ENCODE results near the gene HACE1.

The HACE1 gene

DNA sequence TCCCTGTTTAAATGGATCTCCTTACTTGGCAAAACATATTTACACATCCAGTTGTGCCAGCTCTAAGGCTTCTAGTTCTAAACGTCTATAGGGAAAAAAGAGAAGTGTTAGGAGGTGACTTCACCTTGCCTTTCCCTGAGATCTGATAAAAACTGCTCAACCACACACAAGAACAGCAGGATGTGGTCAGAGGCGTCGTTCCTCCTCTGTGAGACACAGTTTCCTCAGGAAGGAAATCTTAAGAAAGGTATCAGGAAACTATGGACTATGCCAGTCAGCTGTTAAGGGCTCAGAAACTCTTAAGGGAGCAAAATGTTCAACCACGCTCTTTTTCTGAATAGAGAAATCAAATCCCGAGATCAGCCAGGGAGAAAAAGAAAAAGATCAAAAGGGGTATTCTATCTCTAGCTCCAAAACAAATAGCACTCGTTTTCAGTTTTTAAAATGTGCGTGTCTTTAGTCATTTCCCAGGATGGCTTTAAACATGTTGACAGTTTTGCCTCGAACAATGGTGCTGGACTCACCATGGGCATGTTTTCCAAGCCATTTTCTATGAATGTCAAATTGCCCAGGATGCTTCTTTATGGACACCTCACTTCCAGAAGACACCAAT, 154.5 kb downstream of the HACE1 start:
- H3K9me3 Mint-ChIP-seq, result no peaks in the 10 kb centered on the region
- H3K4me1 Mint-ChIP-seq (ENCODE audit: low read depth in 2 of 2), result peaks cover 17 to 18% of the 10 kb centered on the region in 2 donors
- no peaks in the 10 kb centered on the region for H3K27me3 Mint-ChIP-seq
- peak overlapping the region in 1 of 2 donors; percentile 57 for H3K27ac Mint-ChIP-seq
- DNase-seq (peak; percentile 1 to 11 (median 4)), ATAC-seq (replicated peaks) (peak; percentile 97)
- H3K4me3 Mint-ChIP-seq, result peak overlapping the region; percentile 57 to 76
- no peaks in the 10 kb centered on the region for H3K36me3 Mint-ChIP-seq (ENCODE audit: insufficient read depth)

DNA sequence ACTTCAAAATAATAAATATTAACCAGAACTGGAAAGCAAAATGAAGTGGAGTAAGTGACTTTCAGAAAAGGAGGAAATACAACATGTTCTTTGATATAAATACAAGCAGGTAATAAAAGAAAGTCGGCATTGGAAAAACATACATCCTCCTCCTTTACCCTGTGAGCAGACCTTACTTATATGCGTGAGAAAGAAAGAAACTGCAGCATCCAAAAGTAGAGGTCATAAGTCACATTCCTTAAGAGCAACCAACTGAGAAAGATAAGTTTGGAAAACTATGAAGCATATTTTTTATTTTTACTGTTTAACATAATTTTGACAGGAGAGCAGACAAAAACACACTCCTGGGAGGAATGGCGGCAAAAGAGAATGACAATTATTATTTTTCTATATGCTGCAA, 155.5 kb downstream of the HACE1 start:
- DNase-seq, result no peak
- H3K4me3 Mint-ChIP-seq, result peak overlapping the region; percentile 12 to 76
- H3K27me3 Mint-ChIP-seq, result no peaks in the 10 kb centered on the region
- H3K9me3 Mint-ChIP-seq, result no peaks in the 10 kb centered on the region
- H3K36me3 Mint-ChIP-seq (ENCODE audit: insufficient read depth), result no peaks in the 10 kb centered on the region
- H3K27ac Mint-ChIP-seq, result no peak overlapping the region
- H3K4me1 Mint-ChIP-seq (ENCODE audit: low read depth in 2 of 2), result peaks cover 17 to 18% of the 10 kb centered on the region in 2 donors
- no peak for ATAC-seq (replicated peaks)

DNA sequence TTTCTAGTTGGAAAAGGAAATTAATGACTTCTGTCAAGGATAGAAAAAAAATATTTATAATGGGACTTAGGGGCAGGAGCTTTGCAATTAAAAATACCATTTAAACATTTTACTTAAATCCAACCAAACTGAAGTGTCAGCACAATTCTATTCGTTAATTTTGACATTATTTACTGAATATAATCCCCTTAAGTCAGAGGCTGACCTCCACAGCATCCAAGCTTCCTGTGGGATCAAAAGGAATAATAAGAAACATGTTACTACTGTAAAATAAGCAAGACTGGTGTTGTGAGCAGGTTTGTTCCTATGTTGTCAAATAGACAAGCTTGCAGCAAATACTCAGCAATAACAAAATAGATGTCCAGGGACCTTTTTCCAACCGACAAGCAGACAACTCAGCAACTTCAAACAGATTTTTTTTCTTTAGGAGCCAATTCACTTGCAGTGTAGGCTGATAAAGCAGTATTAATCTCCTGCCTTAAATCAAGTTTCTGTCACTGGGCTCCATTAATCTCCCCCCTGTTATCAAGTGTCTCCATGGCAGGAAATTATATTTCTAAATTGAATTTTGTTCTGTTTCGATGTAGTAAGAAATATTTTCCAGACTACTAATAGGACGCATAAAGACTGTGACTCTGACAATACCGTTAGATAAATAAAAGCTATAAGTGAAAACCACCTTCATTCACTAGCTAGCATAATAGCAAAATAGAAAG, 157.4 kb downstream of the HACE1 start:
- Mint-ChIP-seq H3K36me3 (ENCODE audit: insufficient read depth) (no peaks in the 10 kb centered on the region), H3K4me3 (no peak overlapping the region), H3K4me1 (ENCODE audit: low read depth in 2 of 2) (peaks cover 17 to 18% of the 10 kb centered on the region in 2 donors), H3K27ac (no peak overlapping the region), H3K27me3 (no peaks in the 10 kb centered on the region), H3K9me3 (no peaks in the 10 kb centered on the region)
- DNase-seq (no peak), ATAC-seq (replicated peaks) (no peak)

DNA sequence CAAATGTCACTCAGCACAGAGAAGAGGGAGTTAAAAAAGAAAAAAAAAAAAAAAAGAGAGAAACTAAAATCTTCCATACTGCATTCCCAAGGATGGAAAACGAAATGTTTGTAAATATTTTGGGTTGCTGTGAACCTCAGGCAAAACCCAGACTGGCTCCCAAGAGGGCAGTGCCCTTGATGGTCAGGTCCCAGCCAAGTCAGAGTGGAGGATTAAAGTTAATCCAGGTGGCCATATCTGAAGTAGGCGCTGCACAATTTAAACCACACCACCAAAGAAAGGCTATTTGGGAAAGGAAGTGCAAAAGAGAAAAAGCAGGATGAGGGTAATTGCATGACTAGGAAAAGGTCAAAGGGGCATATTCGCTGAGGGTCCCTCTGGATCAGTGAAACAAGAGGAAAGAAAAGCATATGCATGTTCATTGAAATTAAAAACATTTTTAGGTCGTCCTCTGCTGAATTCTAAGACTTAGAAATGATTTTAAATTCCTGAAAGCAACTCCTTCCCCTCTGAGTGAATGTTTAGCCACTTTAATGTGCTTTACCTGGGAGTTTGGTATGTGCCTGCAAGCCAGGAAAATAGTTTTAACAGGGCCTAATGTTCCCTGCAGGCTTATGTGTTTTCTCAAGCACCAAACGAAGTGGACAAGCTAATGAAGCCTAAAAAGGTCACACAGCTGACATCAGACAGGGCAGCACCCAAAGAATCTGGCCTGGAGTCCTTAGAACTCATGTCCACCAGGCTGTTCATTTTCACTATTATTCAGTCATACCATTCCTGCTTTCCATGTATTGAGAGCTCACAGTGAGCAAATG, 159.1 kb downstream of the HACE1 start:
- DNase-seq, result no peak

DNA sequence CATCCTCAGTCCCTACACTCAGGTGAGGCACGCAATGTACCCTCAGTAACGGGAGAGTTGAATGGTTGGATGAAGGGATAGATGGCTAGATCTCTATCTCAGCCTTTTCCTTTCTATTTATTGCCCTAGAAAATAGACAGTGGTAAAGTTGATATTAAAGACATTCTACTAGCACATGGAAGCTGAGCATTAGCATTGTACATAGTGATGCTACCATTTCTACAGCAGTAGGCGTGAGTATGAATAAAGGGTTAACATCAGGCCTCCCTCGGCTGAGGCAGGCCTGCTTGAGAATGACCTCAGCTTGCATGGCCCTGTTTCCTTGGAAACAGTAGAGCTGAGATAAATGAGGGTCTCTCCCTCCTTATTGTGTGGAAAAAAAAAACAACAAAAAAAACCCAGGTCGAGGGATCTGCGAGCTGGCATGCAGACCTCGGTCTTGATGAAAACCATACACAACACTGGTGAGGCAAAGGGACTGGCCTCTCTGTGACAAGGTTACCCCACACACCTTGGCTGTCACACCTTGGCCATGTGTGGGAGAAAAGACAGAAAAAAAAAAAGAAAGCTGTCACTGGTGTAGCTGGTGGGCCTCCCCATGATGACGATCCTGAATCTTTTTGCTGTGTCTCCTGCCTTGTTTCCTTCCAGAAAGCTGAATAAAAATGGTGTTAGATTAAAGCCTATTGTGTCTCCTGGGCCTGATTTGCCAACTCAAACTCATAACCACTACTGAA, 160.0 kb downstream of the HACE1 start:
- Mint-ChIP-seq H3K27ac (no peak overlapping the region), H3K4me3 (no peak overlapping the region), H3K36me3 (ENCODE audit: insufficient read depth) (no peaks in the 10 kb centered on the region), H3K27me3 (no peaks in the 10 kb centered on the region), H3K9me3 (no peaks in the 10 kb centered on the region), H3K4me1 (ENCODE audit: low read depth in 2 of 2) (peaks cover 8 to 9% of the 10 kb centered on the region in 2 donors)
- no peak for ATAC-seq (replicated peaks)
- no peak for DNase-seq

More for the DNA sequence above, 159.1 kb downstream of the HACE1 start:
- Mint-ChIP-seq H3K36me3 (ENCODE audit: insufficient read depth) (no peaks in the 10 kb centered on the region), H3K27me3 (no peaks in the 10 kb centered on the region), H3K9me3 (no peaks in the 10 kb centered on the region), H3K4me3 (no peak overlapping the region), H3K27ac (no peak overlapping the region), H3K4me1 (ENCODE audit: low read depth in 2 of 2) (peaks cover 14 to 16% of the 10 kb centered on the region in 2 donors)
- no peak for ATAC-seq (replicated peaks)

DNA sequence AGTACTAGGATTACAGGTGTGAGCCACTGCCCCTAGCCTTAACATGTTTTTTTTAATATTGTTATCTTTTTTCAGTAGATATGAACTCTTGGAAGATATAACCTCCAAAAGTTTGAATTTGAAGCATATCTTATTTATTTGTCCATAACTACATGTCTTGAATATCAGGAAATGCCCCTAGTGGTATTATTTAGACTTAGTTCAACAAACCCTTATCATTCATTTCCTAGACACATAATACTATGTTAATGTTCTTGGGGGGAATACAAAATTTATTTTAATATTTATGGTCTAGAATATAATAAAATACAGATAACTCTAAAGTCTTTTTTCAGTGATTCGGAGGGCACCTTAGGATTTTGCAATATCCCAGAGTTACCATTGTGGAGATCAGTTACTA, 160.7 kb downstream of the HACE1 start:
- Mint-ChIP-seq H3K36me3 (ENCODE audit: insufficient read depth) (no peaks in the 10 kb centered on the region), H3K4me3 (no peak overlapping the region), H3K4me1 (ENCODE audit: low read depth in 2 of 2) (peaks cover 0 to 3% of the 10 kb centered on the region in 2 donors), H3K9me3 (no peaks in the 10 kb centered on the region), H3K27me3 (no peaks in the 10 kb centered on the region), H3K27ac (no peak overlapping the region)
- no peak for DNase-seq
- ATAC-seq (replicated peaks), result no peak

DNA sequence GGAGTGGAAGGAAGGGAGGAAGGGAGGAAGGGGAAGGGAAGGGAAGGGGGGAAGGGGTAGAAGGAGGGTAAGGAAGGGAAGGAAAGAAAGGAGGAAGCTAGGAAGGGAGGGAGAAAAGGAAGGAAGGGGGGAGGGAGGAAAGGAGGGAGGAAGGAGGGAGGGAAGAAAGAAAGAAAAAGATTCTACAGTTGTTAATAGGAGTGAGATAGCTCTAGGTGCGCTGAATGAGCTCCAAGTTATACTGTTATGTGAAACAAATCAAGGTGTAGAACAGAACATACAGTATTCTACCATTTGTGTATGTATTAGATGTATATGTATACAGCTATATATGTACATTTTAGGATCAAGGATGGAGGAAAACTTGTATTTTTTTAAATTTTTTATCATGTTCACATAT, 167.7 kb downstream of the HACE1 start:
- no peak overlapping the region for H3K4me3 Mint-ChIP-seq
- ATAC-seq (replicated peaks), result no peak
- H3K27ac Mint-ChIP-seq, result no peak overlapping the region

DNA sequence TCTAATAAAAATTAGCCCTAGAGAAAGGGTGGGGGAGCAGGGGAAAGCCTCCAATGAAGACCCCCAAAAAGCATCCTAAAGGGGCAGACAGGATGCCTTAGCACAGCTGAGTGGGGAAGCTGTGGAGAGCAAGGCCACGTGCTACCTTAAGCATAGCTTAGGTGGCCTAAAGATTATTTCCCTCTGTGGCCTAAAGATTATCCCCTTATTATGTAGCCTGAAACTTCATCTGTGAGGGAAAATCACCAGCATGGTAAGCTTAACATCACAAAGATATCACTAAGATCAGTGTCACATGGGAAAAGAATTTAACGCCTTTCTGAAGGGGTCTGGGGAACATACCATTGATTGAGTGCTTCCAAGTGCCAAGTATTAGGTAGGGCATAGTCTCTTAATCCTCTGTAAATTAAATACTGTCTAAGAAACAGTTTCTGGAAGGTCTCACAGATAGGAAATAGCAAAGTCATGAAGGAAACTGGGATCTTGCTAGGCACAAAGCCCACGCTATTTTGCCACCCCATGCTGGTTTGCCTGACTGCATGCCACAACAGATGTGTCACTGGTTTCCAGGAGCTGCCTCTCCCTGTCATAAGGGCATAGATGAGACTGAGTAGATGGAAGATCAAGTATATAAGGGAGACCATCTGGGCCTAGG, 170.0 kb downstream of the HACE1 start:
- peaks cover 0 to 5% of the 10 kb centered on the region in 2 donors for H3K4me1 Mint-ChIP-seq (ENCODE audit: low read depth in 2 of 2)
- no peaks in the 10 kb centered on the region for H3K27me3 Mint-ChIP-seq
- DNase-seq (no peak), ATAC-seq (replicated peaks) (no peak)
- no peak overlapping the region for H3K4me3 Mint-ChIP-seq
- no peaks in the 10 kb centered on the region for H3K9me3 Mint-ChIP-seq
- no peak overlapping the region for H3K27ac Mint-ChIP-seq
- H3K36me3 Mint-ChIP-seq (ENCODE audit: insufficient read depth), result no peaks in the 10 kb centered on the region

More for the DNA sequence above, 167.7 kb downstream of the HACE1 start:
- Mint-ChIP-seq H3K4me1 (ENCODE audit: low read depth in 2 of 2) (peaks cover 2 to 5% of the 10 kb centered on the region in 2 donors), H3K27me3 (no peaks in the 10 kb centered on the region), H3K9me3 (no peaks in the 10 kb centered on the region), H3K36me3 (ENCODE audit: insufficient read depth) (no peaks in the 10 kb centered on the region)
- DNase-seq, result no peak

DNA sequence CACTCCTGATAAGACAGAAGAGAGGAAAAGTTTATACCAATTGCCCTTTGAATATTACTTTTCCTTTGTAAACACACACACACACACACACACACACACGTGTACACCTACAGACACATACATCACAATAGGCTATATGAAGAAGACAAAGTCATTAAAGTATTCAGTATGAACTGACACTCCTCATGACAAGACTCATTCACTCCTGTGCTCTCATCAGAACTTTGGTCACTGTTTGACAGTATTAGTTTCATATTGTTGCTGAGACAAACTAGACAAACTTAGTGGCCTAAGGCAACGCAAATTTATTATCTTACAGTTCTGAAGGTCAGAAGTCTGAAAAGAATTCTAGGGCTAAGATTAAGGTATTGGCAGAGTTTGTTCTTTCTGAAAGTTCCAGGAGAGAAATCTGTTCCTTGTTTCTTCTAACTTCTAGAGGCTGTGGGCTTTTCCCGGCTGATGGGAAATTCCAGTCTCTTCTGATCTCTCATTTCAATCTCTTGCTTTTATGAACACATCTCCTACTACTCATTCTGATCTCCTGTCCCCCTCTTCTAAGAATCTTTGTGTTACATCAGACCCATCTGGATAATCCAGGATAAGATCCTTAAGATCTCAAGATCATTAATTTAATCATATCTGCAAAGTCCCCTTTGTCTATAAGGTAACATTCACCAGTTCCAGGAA, 171.3 kb downstream of the HACE1 start:
- ATAC-seq (replicated peaks), result no peak

DNA sequence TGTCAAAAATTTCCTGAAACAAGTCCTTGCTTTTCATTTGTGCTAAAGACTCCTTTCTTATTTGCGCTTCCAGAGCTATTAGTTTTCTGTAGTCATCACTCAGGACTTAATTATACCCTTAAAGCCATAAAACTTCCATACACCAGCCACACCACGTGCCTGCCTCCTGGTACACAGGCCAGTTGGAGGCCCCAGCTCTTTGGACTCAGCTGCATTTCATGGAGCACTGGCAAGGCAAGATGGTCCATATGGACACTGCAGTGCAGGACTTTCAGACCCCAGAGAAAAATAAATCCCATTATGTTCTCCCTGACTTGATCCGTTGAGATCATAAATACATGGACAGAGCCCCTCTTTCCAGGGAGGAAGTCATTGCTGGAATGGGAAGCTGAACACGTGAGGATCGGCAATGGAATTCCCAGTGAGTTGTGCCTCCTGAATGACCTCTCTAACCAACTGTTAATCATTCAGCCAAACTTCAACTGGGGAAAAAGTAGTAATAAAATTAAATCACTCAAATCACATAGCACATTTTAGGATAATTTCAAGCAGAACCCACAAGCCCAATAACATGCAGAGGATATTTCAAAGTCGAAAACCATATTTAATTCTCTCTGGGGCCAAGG, 173.1 kb downstream of the HACE1 start:
- no peaks in the 10 kb centered on the region for H3K36me3 Mint-ChIP-seq (ENCODE audit: insufficient read depth)
- no peak for ATAC-seq (replicated peaks)
- H3K27me3 Mint-ChIP-seq, result peaks cover 0 to 5% of the 10 kb centered on the region in 2 donors
- no peak for DNase-seq
- no peaks in the 10 kb centered on the region for H3K9me3 Mint-ChIP-seq
- H3K4me3 Mint-ChIP-seq, result no peak overlapping the region
- peaks cover 5 to 7% of the 10 kb centered on the region in 2 donors for H3K4me1 Mint-ChIP-seq (ENCODE audit: low read depth in 2 of 2)
- H3K27ac Mint-ChIP-seq, result no peak overlapping the region

More for the DNA sequence above, 171.3 kb downstream of the HACE1 start:
- Mint-ChIP-seq H3K4me3 (no peak overlapping the region), H3K27ac (peak overlapping the region in 1 of 2 donors; percentile 13), H3K27me3 (peaks cover 0 to 5% of the 10 kb centered on the region in 2 donors), H3K36me3 (ENCODE audit: insufficient read depth) (no peaks in the 10 kb centered on the region), H3K4me1 (ENCODE audit: low read depth in 2 of 2) (peaks cover under 1 to 4% of the 10 kb centered on the region in 2 donors), H3K9me3 (no peaks in the 10 kb centered on the region)
- DNase-seq, result no peak

DNA sequence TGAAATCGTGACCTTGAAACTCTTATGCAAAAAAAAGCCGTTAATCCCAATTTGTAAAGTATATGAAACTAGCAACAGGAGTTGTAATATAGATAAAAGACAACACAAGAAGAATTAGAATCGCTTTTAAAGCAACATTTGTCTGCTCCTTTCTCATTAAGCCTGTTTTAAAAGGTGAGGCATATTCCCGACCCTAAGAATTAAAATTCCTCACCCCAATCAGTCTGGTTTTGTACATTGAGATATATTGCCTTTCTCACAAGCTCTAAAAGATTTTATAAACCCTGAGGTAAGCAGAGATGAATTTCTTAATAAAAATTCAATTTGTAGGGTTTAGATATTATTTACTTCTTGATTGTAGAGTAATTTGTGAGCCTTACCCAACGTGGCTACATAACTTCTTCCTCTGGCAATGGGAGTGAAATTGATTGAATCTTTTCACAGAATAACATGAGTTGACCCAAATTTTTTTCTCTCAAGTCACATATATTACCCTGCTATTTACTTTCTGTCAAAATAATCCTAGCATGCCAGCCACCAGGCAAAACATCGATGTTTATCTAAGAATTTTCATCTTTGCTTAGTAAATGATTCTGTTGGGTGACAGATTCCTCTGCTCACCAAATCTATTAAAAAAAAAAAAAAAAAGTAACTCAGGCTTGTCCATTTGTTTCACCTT, 173.7 kb downstream of the HACE1 start:
- DNase-seq (no peak), ATAC-seq (replicated peaks) (no peak)
- Mint-ChIP-seq H3K36me3 (ENCODE audit: insufficient read depth) (no peaks in the 10 kb centered on the region), H3K27ac (no peak overlapping the region), H3K4me3 (no peak overlapping the region), H3K9me3 (no peaks in the 10 kb centered on the region), H3K4me1 (ENCODE audit: low read depth in 2 of 2) (peaks cover 5 to 7% of the 10 kb centered on the region in 2 donors), H3K27me3 (peaks cover 0 to 5% of the 10 kb centered on the region in 2 donors)
